ENCODE measurements around the gene SNX27. TPM values are rescaled to one million over a fixed set of nuclear protein-coding genes. Genes with fewer than 3 reads are reported as not detected.
A peak's percentile ranks its signal among the peaks of the same experiment; 100 is the strongest.

Gene SNX27
- total RNA-seq, 1 experiment from 2014 or later, result 56.0 TPM

DNA sequence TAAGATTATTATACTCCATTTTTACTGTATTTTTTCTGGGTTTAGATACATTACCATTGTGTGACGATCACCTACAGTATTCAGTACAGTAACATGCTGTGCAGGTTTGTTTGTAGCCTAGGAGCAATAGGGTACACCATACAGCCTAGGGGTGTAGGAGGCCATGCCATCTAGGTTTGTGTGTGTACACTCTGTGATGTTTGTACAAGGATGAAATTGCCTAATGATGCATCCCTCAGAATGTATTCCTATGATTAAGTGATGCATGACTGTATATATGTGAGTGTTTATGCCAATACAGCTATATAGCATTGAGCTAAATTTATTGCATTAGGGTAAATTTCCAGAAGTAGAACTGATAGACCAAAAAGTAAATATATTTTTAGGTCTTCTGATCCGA, 48.5 kb upstream of the SNX27 start (continued):
- TF ChIP-seq FOXJ3 (CRISPR knock-in tag; IDR thresholded peaks at IDR 0.05; ENCODE audit: borderline replicate concordance), result no peak
- TF ChIP-seq, protein P1, sequence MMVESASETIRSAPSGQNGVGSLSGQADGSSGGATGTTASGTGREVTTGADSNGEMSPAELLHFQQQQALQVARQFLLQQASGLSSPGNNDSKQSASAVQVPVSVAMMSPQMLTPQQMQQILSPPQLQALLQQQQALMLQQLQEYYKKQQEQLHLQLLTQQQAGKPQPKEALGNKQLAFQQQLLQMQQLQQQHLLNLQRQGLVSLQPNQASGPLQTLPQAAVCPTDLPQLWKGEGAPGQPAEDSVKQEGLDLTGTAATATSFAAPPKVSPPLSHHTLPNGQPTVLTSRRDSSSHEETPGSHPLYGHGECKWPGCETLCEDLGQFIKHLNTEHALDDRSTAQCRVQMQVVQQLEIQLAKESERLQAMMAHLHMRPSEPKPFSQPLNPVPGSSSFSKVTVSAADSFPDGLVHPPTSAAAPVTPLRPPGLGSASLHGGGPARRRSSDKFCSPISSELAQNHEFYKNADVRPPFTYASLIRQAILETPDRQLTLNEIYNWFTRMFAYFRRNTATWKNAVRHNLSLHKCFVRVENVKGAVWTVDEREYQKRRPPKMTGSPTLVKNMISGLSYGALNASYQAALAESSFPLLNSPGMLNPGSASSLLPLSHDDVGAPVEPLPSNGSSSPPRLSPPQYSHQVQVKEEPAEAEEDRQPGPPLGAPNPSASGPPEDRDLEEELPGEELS (CRISPR knock-in tag; IDR thresholded peaks at IDR 0.05), result no peak
- no peak for TF ChIP-seq ZNF671 (CRISPR knock-in tag; IDR thresholded peaks at IDR 0.05)
- TF ChIP-seq NFE2L1 (CRISPR knock-in tag; IDR thresholded peaks at IDR 0.05), result no peak

DNA sequence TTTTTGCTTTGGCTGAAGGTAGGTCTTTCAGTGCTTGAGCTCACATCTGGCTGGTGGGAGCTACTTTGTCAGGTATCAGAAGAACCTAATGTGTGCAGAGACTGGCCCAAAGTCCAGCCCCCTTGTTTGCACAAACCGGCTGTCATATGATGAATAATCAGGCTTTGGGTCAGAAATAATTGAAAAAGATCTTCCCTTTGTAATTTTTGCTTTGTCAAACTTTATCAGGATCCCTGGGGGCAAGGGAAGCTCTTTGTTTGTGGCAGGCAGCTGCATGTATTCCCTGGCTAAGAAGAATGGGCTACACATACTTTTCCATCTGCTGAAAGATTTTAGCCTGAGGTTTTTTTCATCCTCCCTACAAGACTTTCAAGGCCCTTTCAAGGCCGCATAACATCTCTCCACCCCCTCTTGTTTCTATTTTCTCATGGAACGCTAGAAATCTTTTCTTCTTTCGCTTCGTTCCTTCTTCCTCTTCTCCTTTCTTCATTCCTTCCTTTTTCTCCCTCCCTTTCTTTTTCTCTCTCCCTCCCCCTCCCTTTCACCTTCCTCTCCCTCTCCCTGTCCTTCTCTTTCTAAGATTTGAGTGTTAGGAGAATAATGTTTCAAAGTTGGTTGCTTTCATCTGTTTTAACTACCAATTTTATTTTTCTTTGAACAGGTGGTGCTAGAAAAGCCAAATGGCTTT, 46.2 kb upstream of the SNX27 start:
- no peak for DNase-seq (ENCODE audit: low spot score)
- H3K9me3 Mint-ChIP-seq, result no peaks in the 10 kb centered on the region
- peak overlapping the region; percentile 34; the same call in 1 of the 2 replicates for H3K27ac Mint-ChIP-seq
- TF ChIP-seq, protein P2, sequence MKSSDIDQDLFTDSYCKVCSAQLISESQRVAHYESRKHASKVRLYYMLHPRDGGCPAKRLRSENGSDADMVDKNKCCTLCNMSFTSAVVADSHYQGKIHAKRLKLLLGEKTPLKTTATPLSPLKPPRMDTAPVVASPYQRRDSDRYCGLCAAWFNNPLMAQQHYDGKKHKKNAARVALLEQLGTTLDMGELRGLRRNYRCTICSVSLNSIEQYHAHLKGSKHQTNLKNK (CRISPR knock-in tag; IDR thresholded peaks at IDR 0.05), result no peak
- TF ChIP-seq, protein P3, sequence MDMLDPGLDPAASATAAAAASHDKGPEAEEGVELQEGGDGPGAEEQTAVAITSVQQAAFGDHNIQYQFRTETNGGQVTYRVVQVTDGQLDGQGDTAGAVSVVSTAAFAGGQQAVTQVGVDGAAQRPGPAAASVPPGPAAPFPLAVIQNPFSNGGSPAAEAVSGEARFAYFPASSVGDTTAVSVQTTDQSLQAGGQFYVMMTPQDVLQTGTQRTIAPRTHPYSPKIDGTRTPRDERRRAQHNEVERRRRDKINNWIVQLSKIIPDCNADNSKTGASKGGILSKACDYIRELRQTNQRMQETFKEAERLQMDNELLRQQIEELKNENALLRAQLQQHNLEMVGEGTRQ (CRISPR knock-in tag; IDR thresholded peaks at IDR 0.05), result no peak
- TF ChIP-seq TCF7 (CRISPR knock-in tag; IDR thresholded peaks at IDR 0.05; ENCODE audit: low read depth), result no peak
- no peak for TF ChIP-seq NFATC4 (CRISPR knock-in tag; IDR thresholded peaks at IDR 0.05)
- H3K36me3 Mint-ChIP-seq, result peaks cover 8% of the 10 kb centered on the region
- H3K4me3 Mint-ChIP-seq, result no peak overlapping the region
- H3K27me3 Mint-ChIP-seq (ENCODE audit: low read depth), result no peaks in the 10 kb centered on the region
- ChIA-PET POLR2A (no interaction called here), CTCF (no interaction called here)
- peaks cover 11% of the 10 kb centered on the region for H3K4me1 Mint-ChIP-seq
- ATAC-seq, result no peak

DNA sequence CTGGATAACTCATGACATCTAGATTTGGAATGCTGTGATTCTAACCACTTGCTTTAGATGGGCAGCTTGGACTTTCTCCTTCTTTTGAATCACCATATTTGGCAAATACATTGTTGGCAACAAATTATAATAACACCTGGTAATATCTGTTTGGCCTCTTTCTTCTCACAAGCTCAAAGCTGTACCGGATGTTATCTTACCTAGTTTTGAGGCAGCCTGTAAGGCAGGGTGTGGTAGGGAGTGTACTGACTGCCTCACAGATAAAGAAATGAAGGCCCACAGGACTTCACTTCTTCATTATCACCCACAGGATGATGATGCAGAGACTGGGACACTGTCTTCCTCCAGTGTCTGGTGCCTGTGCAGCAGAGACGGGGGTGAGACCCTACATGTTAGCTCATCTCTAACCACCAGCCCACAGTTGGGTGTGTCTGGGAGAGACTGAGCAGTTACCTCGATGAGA, 43.2 kb upstream of the SNX27 start:
- Mint-ChIP-seq H3K27ac (no peak overlapping the region), H3K36me3 (peaks cover 8% of the 10 kb centered on the region), H3K4me1 (peaks cover 14% of the 10 kb centered on the region), H3K27me3 (ENCODE audit: low read depth) (no peaks in the 10 kb centered on the region), H3K4me3 (no peak overlapping the region), H3K9me3 (no peaks in the 10 kb centered on the region)
- no peak for ATAC-seq
- no peak for TF ChIP-seq FOXK1 (CRISPR knock-in tag; IDR thresholded peaks at IDR 0.05)
- TF ChIP-seq MYBL2 (CRISPR knock-in tag; IDR thresholded peaks at IDR 0.05), result no peak
- TF ChIP-seq, protein P2 (CRISPR knock-in tag; IDR thresholded peaks at IDR 0.05), result no peak
- TF ChIP-seq, protein P4, sequence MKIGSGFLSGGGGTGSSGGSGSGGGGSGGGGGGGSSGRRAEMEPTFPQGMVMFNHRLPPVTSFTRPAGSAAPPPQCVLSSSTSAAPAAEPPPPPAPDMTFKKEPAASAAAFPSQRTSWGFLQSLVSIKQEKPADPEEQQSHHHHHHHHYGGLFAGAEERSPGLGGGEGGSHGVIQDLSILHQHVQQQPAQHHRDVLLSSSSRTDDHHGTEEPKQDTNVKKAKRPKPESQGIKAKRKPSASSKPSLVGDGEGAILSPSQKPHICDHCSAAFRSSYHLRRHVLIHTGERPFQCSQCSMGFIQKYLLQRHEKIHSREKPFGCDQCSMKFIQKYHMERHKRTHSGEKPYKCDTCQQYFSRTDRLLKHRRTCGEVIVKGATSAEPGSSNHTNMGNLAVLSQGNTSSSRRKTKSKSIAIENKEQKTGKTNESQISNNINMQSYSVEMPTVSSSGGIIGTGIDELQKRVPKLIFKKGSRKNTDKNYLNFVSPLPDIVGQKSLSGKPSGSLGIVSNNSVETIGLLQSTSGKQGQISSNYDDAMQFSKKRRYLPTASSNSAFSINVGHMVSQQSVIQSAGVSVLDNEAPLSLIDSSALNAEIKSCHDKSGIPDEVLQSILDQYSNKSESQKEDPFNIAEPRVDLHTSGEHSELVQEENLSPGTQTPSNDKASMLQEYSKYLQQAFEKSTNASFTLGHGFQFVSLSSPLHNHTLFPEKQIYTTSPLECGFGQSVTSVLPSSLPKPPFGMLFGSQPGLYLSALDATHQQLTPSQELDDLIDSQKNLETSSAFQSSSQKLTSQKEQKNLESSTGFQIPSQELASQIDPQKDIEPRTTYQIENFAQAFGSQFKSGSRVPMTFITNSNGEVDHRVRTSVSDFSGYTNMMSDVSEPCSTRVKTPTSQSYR (CRISPR knock-in tag; IDR thresholded peaks at IDR 0.05), result no peak
- no peak for TF ChIP-seq OVOL2 (CRISPR knock-in tag; IDR thresholded peaks at IDR 0.05; ENCODE audit: borderline replicate concordance)
- ChIA-PET CTCF (no interaction called here), POLR2A (no interaction called here)
- DNase-seq (ENCODE audit: low spot score), result no peak

DNA sequence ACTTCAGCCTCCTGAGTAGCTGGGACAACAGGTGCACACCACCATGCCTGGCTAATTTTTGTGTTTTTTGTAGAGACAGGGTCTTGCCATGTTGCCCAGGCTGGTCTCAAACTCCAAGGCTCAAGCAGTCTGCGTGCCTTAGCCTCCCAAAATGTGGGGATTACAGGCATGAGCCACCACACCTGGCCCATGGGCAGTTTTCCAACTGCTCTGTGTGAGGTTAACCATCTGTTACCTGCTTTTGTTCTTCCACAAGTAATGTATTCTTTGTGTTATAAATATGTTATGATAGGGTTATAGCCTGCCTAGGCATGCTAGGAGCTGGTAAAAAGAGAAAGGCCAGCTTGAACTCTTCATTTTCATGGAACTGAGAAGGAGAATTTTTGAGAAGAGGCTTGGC, 41.0 kb upstream of the SNX27 start:
- ChIA-PET POLR2A (no interaction called here), CTCF (no interaction called here)

More for the DNA sequence above, 41.0 kb upstream of the SNX27 start:
- Mint-ChIP-seq H3K27ac (no peak overlapping the region), H3K9me3 (no peaks in the 10 kb centered on the region), H3K27me3 (ENCODE audit: low read depth) (no peaks in the 10 kb centered on the region), H3K4me1 (peaks cover 5% of the 10 kb centered on the region), H3K36me3 (peaks cover 18% of the 10 kb centered on the region), H3K4me3 (no peak overlapping the region)
- DNase-seq (ENCODE audit: low spot score) (no peak), ATAC-seq (no peak)
- TF ChIP-seq FOXP1 (CRISPR knock-in tag; IDR thresholded peaks at IDR 0.05; ENCODE audit: borderline replicate concordance), result no peak
- TF ChIP-seq, protein P1 (CRISPR knock-in tag; IDR thresholded peaks at IDR 0.05), result no peak

Measured in WTC11 (cell line).